CD14-positive monocyte (primary cell): ENCODE measurements around the gene CTNNA2. TPM values are rescaled to one million over a fixed set of nuclear protein-coding genes. Genes with fewer than 3 reads are reported as not detected.

Experiments
- DNase-seq, 3 donors: peaks; one replicate each; pipeline ENCODE4 v3.0.0-alpha.2; 2011 to 2022
- H2AFZ ChIP-seq: 2 replicates; pipeline ENCODE4 v1.6.0; 2012; ENCODE audit warnings: mild to moderate bottlenecking, low read depth, low read length, inconsistent platforms; ENCODE audit not compliant: insufficient read depth, poor library complexity, severe bottlenecking
- H3K27ac ChIP-seq, 2 donors: 1 replicate in 1 of 2; 2 replicates in 1 of 2; pipeline ENCODE4 v1.5.1; 2012 to 2013; ENCODE audit warnings: low read length in 2 of 2, control low read depth in 1 of 2, inconsistent platforms in 1 of 2, low read depth in 1 of 2, mild to moderate bottlenecking in 1 of 2
- H3K27me3 ChIP-seq, 2 donors: one replicate each; pipeline versions ENCODE4 v1.6.0 to v1.6.1; 2011 to 2013; ENCODE audit warnings: low read length in 2 of 2; ENCODE audit not compliant: control insufficient read depth in 2 of 2, insufficient read depth in 2 of 2
- H3K36me3 ChIP-seq, 2 donors: replicated peaks in 1 of 2; 1 replicate in 1 of 2; 2 replicates in 1 of 2; pipeline versions ENCODE4 v1.5.1 to v1.6.1; 2012 to 2013; ENCODE audit warnings: low read length in 2 of 2, control low read depth in 1 of 2, inconsistent platforms in 1 of 2, mild to moderate bottlenecking in 1 of 2; ENCODE audit not compliant: insufficient read depth in 2 of 2, control insufficient read depth in 1 of 2
- H3K4me1 ChIP-seq, 2 donors: 1 replicate in 1 of 2; 2 replicates in 1 of 2; pipeline versions ENCODE4 v1.5.1 to v1.6.1; 2012 to 2013; ENCODE audit warnings: low read length in 2 of 2, control low read depth in 1 of 2, inconsistent platforms in 1 of 2, mild to moderate bottlenecking in 1 of 2, moderate library complexity in 1 of 2; ENCODE audit not compliant: insufficient read depth in 2 of 2, control insufficient read depth in 1 of 2
- H3K4me2 ChIP-seq: replicated peaks from 2 replicates; pipeline ENCODE3; 2012; ENCODE audit warnings: low read length, moderate library complexity, mild to moderate bottlenecking; ENCODE audit not compliant: poor library complexity, severe bottlenecking; ENCODE audit errors: extremely low read depth
- H3K4me3 ChIP-seq, 3 experiments: fragments of 200-600 bp in 1 of 3; sonication (generic) in 1 of 3; replicated peaks in 1 of 3; 1 replicate in 2 of 3; 2 replicates in 1 of 3; pipeline ENCODE4 v1.5.1; 2011 to 2013; ENCODE audit warnings: low read length in 3 of 3, mild to moderate bottlenecking in 3 of 3, control low read depth in 2 of 3, low read depth in 2 of 3, inconsistent platforms in 1 of 3, moderate library complexity in 1 of 3
- H3K79me2 ChIP-seq: 2 replicates; pipeline ENCODE4 v1.6.0; 2012; ENCODE audit warnings: mild to moderate bottlenecking, control low read depth, inconsistent platforms, low read length, moderate library complexity; ENCODE audit not compliant: insufficient read depth
- H3K9ac ChIP-seq: 2 replicates; pipeline ENCODE4 v1.6.0; 2017; ENCODE audit warnings: low read length, mild to moderate bottlenecking; ENCODE audit not compliant: insufficient read depth, poor library complexity, severe bottlenecking
- H3K9me3 ChIP-seq, 2 donors: replicated peaks in 1 of 2; 1 replicate in 1 of 2; 2 replicates in 1 of 2; pipeline versions ENCODE4 v1.5.1 to v1.6.1; 2012 to 2013; ENCODE audit warnings: low read length in 2 of 2, control low read depth in 1 of 2; ENCODE audit not compliant: control insufficient read depth in 1 of 2, insufficient read depth in 1 of 2
- H4K20me1 ChIP-seq: 2 replicates; pipeline ENCODE4 v1.6.0; 2012; ENCODE audit warnings: mild to moderate bottlenecking, low read length, control low read depth, moderate library complexity; ENCODE audit not compliant: insufficient read depth
- H3K27ac Mint-ChIP-seq, 7 donors: one replicate each; pipeline ENCODE4 v1.8.0; 2020; ENCODE audit warnings: mild to moderate bottlenecking in 7 of 7, mixed read lengths in 7 of 7, moderate library complexity in 6 of 7, inconsistent platforms in 2 of 7
- H3K27me3 Mint-ChIP-seq, 3 donors: one replicate each; pipeline ENCODE4 v1.8.0; 2021 to 2022; ENCODE audit warnings: low read depth in 3 of 3, mild to moderate bottlenecking in 3 of 3, mixed read lengths in 3 of 3, moderate library complexity in 3 of 3, inconsistent platforms in 1 of 3
- H3K36me3 Mint-ChIP-seq, 2 donors: one replicate each; pipeline ENCODE4 v1.8.0; 2020; ENCODE audit warnings: mixed read lengths in 2 of 2, inconsistent platforms in 1 of 2, mild to moderate bottlenecking in 1 of 2
- H3K4me1 Mint-ChIP-seq: one replicate; pipeline ENCODE4 v1.8.0; 2020; ENCODE audit warnings: mild to moderate bottlenecking, mixed read lengths
- H3K4me3 Mint-ChIP-seq, 2 donors: one replicate each; pipeline ENCODE4 v1.8.0; 2020; ENCODE audit warnings: mild to moderate bottlenecking in 2 of 2, mixed read lengths in 2 of 2, moderate library complexity in 1 of 2
- H3K9me3 Mint-ChIP-seq, 7 donors: one replicate each; pipeline ENCODE4 v1.8.0; 2020 to 2022; ENCODE audit warnings: mixed read lengths in 7 of 7, mild to moderate bottlenecking in 6 of 7, moderate library complexity in 6 of 7, inconsistent platforms in 2 of 7
- WGBS: methylation state at CpG from one replicate; pipeline ENCODE4 v1.1.5; 2013; ENCODE audit warnings: missing lambda C conversion rate; ENCODE audit not compliant: insufficient coverage; 5-methylcytosine and 5-hydroxymethylcytosine counted together
- intact Hi-C, 2 donors: fragments of 100-400 bp; cut with micrococcal nuclease; formaldehyde crosslinking; loops; one replicate each; pipeline versions ENCODE4 v1.15.0 to v1.15.1; 2023
- polyA plus RNA-seq, 3 donors: library from polyadenylated mRNA; depleted of rRNA in 1 of 3; unstranded in 2 of 3; stranded (reverse) in 1 of 3; fragments of 300-500 nt in 2 of 3; fragments of >200 nt in 1 of 3; fragmentation: Illumina TruSeq in 2 of 3; gene quantifications; 1 replicate in 2 of 3; 2 replicates in 1 of 3; pipeline ENCODE4 v1.2.3, GENCODE V29; 2012 to 2021
- TF ChIP-seq, protein P1 (sequence below): fragments of 200-600 bp; IDR thresholded peaks from one replicate; pipeline ENCODE4 v1.8.0; 2022; ENCODE audit warnings: antibody characterized with exemption, mild to moderate bottlenecking

The CTNNA2 gene
- polyA plus RNA-seq, 3 donors, result not detected

DNA sequence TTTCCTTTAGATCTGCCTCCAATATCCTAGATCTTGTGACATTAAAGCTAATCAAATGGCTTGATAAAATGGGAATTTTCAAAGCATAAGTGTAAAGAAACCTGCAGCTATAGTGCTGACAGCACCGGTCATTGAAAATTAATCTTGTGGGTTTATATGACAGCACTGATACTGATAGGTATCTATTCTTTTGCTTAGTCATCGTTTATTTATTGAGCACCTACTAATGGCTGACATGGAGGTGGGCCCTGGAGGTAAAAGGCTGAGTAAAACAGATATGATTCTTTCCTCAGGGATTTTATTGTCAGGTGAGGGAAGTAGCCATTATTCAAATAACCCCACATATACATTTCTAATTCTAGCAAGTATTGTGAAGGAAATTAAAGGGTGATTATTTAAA lies 509.2 kb downstream of the CTNNA2 start:
- Mint-ChIP-seq H3K36me3 (no peaks in the 10 kb centered on the region), H3K9me3 (peaks cover 0 to 5% (median 1%) of the 10 kb centered on the region in 7 donors), H3K4me1 (no peaks in the 10 kb centered on the region), H3K27me3 (peaks cover 0 to 2% (median 0%) of the 10 kb centered on the region in 3 donors), H3K27ac (no peak overlapping the region), H3K4me3 (no peak overlapping the region)
- no peak overlapping the region for H3K4me2 ChIP-seq
- TF ChIP-seq, protein P1, sequence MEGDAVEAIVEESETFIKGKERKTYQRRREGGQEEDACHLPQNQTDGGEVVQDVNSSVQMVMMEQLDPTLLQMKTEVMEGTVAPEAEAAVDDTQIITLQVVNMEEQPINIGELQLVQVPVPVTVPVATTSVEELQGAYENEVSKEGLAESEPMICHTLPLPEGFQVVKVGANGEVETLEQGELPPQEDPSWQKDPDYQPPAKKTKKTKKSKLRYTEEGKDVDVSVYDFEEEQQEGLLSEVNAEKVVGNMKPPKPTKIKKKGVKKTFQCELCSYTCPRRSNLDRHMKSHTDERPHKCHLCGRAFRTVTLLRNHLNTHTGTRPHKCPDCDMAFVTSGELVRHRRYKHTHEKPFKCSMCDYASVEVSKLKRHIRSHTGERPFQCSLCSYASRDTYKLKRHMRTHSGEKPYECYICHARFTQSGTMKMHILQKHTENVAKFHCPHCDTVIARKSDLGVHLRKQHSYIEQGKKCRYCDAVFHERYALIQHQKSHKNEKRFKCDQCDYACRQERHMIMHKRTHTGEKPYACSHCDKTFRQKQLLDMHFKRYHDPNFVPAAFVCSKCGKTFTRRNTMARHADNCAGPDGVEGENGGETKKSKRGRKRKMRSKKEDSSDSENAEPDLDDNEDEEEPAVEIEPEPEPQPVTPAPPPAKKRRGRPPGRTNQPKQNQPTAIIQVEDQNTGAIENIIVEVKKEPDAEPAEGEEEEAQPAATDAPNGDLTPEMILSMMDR, result no peak
- H3K79me2 ChIP-seq, result no peaks in the 10 kb centered on the region
- no peaks in the 10 kb centered on the region for H3K36me3 ChIP-seq
- intact Hi-C loops, result no loop called here
- WGBS, result 86% methylated on average over 1 of the region's 2 CpGs
- H3K4me1 ChIP-seq, result no peaks in the 10 kb centered on the region
- H2AFZ ChIP-seq, result no peak overlapping the region
- no peaks in the 10 kb centered on the region for H3K27me3 ChIP-seq
- no peak overlapping the region for H3K9ac ChIP-seq
- no peak for DNase-seq
- no peak overlapping the region for H3K27ac ChIP-seq
- no peaks in the 10 kb centered on the region for H4K20me1 ChIP-seq
- H3K9me3 ChIP-seq, result no peaks in the 10 kb centered on the region
- H3K4me3 ChIP-seq, result no peak overlapping the region

GRCh38 chr2:80026040-80026729 lies 513.3 kb downstream of the CTNNA2 start:
- H4K20me1 ChIP-seq, result no peaks in the 10 kb centered on the region
- no peak overlapping the region for H3K27ac ChIP-seq
- Mint-ChIP-seq H3K27me3 (peaks cover 0 to 2% (median 1%) of the 10 kb centered on the region in 3 donors), H3K36me3 (no peaks in the 10 kb centered on the region), H3K9me3 (peaks cover 0 to 3% (median 1%) of the 10 kb centered on the region in 7 donors), H3K27ac (no peak overlapping the region), H3K4me1 (no peaks in the 10 kb centered on the region), H3K4me3 (no peak overlapping the region)
- no peaks in the 10 kb centered on the region for H3K4me1 ChIP-seq
- TF ChIP-seq, protein P1, result no peak
- H3K36me3 ChIP-seq, result no peaks in the 10 kb centered on the region
- DNase-seq, result no peak
- no peaks in the 10 kb centered on the region for H3K9me3 ChIP-seq
- H3K9ac ChIP-seq, result no peak overlapping the region
- no peak overlapping the region for H3K4me2 ChIP-seq
- intact Hi-C loops, result no loop called here
- no peaks in the 10 kb centered on the region for H3K27me3 ChIP-seq
- WGBS, result 80% methylated on average over 3 of the region's 5 CpGs
- H2AFZ ChIP-seq, result no peak overlapping the region
- H3K4me3 ChIP-seq, result no peak overlapping the region
- H3K79me2 ChIP-seq, result no peaks in the 10 kb centered on the region
